SK-N-SH treated with all-trans-retinoic acid at 6 μM for 48 hours (cell line): Measurements from ENCODE around the gene C1RL.

Source experiments
- ATAC-seq: fragments of 200-7000 bp; cut with Tn5 transposase; 3 replicates; pipeline ENCODE4 v1.9.1; 2020; ENCODE audit warnings: mild to moderate bottlenecking, moderate library complexity
- ARNTL ChIP-seq: fragments of 450-650 bp; formaldehyde crosslinking; IDR thresholded peaks from 2 replicates; pipeline ENCODE4 v1.5.0; 2020; ENCODE audit warnings: low read depth, mild to moderate bottlenecking, moderate library complexity, borderline replicate concordance
- BACH2 ChIP-seq: fragments of 250-450 bp; sonication (Bioruptor Pico); IDR thresholded peaks from 2 replicates; pipeline ENCODE4 v1.9.0; 2021; ENCODE audit warnings: mild to moderate bottlenecking, borderline replicate concordance
- CREB5 ChIP-seq: fragments of 250-450 bp; sonication (Bioruptor Pico); IDR thresholded peaks from 2 replicates; pipeline ENCODE4 v1.5.1; 2020; ENCODE audit warnings: low read depth, mild to moderate bottlenecking, moderate library complexity
- CSDC2 ChIP-seq: fragments of 250-450 bp; sonication (Bioruptor Pico); IDR thresholded peaks from 2 replicates; pipeline ENCODE4 v1.5.0; 2020; ENCODE audit warnings: mild to moderate bottlenecking, moderate library complexity
- CSRNP3 ChIP-seq: fragments of 250-450 bp; sonication (Bioruptor Pico); IDR thresholded peaks from 2 replicates; pipeline ENCODE4 v1.5.1; 2021; ENCODE audit warnings: mild to moderate bottlenecking, moderate library complexity
- ESRRG ChIP-seq: fragments of 250-450 bp; sonication (Bioruptor Pico); IDR thresholded peaks from 2 replicates; pipeline ENCODE4 v1.6.1; 2021; ENCODE audit warnings: mild to moderate bottlenecking
- GLIS3 ChIP-seq: fragments of 250-450 bp; sonication (Bioruptor Pico); IDR thresholded peaks from 2 replicates; pipeline ENCODE4 v1.5.0; 2020; ENCODE audit warnings: mild to moderate bottlenecking, moderate library complexity
- ISL1 ChIP-seq: fragments of 250-450 bp; sonication (Bioruptor Pico); IDR thresholded peaks from 2 replicates; pipeline ENCODE4 v2.1.2; 2022; ENCODE audit warnings: mild to moderate bottlenecking, moderate library complexity
- OSR1 ChIP-seq: fragments of 250-450 bp; sonication (Bioruptor Pico); IDR thresholded peaks from 2 replicates; pipeline ENCODE4 v1.8.0; 2022; ENCODE audit warnings: moderate library complexity, mild to moderate bottlenecking, inconsistent platforms
- PPARA ChIP-seq: fragments of 250-450 bp; sonication (Bioruptor Pico); IDR thresholded peaks from 2 replicates; pipeline ENCODE4 v1.5.0; 2020; ENCODE audit warnings: mild to moderate bottlenecking, borderline replicate concordance
- RARB ChIP-seq: fragments of 250-450 bp; sonication (Bioruptor Pico); IDR thresholded peaks from 2 replicates; pipeline ENCODE4 v1.8.0; 2021; ENCODE audit warnings: mild to moderate bottlenecking, moderate library complexity
- SNAI2 ChIP-seq: fragments of 250-450 bp; sonication (Bioruptor Pico); IDR thresholded peaks from 2 replicates; pipeline ENCODE4 v1.5.0; 2020; ENCODE audit warnings: mild to moderate bottlenecking, moderate library complexity
- TOX ChIP-seq: fragments of 250-450 bp; sonication (Bioruptor Pico); IDR thresholded peaks from 2 replicates; pipeline ENCODE4 v1.8.0; 2021; ENCODE audit warnings: mild to moderate bottlenecking, moderate library complexity, borderline replicate concordance
- ZC3H10 ChIP-seq: fragments of 250-450 bp; sonication (Bioruptor Pico); IDR thresholded peaks from 2 replicates; pipeline ENCODE4 v1.5.1; 2021; ENCODE audit warnings: mild to moderate bottlenecking, moderate library complexity
- ZFP3 ChIP-seq: fragments of 250-450 bp; sonication (Bioruptor Pico); IDR thresholded peaks from 2 replicates; pipeline ENCODE4 v1.5.0; 2020; ENCODE audit warnings: mild to moderate bottlenecking, moderate library complexity
- ZFP30 ChIP-seq: fragments of 450-650 bp; formaldehyde crosslinking; IDR thresholded peaks from 2 replicates; pipeline ENCODE4 v1.5.0; 2022; ENCODE audit warnings: mild to moderate bottlenecking, moderate library complexity
- ZNF565 ChIP-seq: fragments of 450-650 bp; formaldehyde crosslinking; conservative IDR thresholded peaks from 2 replicates; pipeline ENCODE4 v1.5.0; 2020; ENCODE audit warnings: low read depth, mild to moderate bottlenecking, moderate library complexity
- ZNF70 ChIP-seq: fragments of 450-650 bp; formaldehyde crosslinking; IDR thresholded peaks from 2 replicates; pipeline ENCODE4 v1.5.0; 2020; ENCODE audit warnings: mild to moderate bottlenecking, moderate library complexity
- ZNF8 ChIP-seq: fragments of 450-650 bp; formaldehyde crosslinking; IDR thresholded peaks from 2 replicates; pipeline ENCODE4 v1.5.0; 2020; ENCODE audit warnings: mild to moderate bottlenecking, moderate library complexity
- TF ChIP-seq, protein P1 (sequence below): fragments of 250-450 bp; sonication (Bioruptor Pico); IDR thresholded peaks from 2 replicates; pipeline ENCODE4 v1.5.0; 2020; ENCODE audit warnings: mild to moderate bottlenecking, moderate library complexity
- TF ChIP-seq, protein P2 (sequence below): fragments of 250-450 bp; sonication (Bioruptor Pico); IDR thresholded peaks from 2 replicates; pipeline ENCODE4 v1.8.0; 2020; ENCODE audit warnings: mild to moderate bottlenecking, moderate library complexity, borderline replicate concordance

C1RL gene

GRCh38 chr12:7108796-7109571 is at the start of gene C1RL:
Gene C1RL, minus strand, starts transcription at chr12:7109214. Its CDS starts 34 bp downstream, at chr12:7109180.
- TF ChIP-seq BACH2, result no peak
- no peak for TF ChIP-seq ESRRG
- no peak for TF ChIP-seq CSRNP3 (CRISPR knock-in tag)
- no peak for TF ChIP-seq TOX (CRISPR knock-in tag)
- no peak for TF ChIP-seq CSDC2 (CRISPR knock-in tag)
- TF ChIP-seq ARNTL (CRISPR knock-in tag), result no peak
- TF ChIP-seq ZNF8 (CRISPR knock-in tag), result no peak
- no peak for TF ChIP-seq PPARA (CRISPR knock-in tag)
- no peak for TF ChIP-seq ZNF70
- TF ChIP-seq ZC3H10 (CRISPR knock-in tag), result no peak
- TF ChIP-seq OSR1 (CRISPR knock-in tag), result no peak
- peak; percentile 83 for ATAC-seq

DNA sequence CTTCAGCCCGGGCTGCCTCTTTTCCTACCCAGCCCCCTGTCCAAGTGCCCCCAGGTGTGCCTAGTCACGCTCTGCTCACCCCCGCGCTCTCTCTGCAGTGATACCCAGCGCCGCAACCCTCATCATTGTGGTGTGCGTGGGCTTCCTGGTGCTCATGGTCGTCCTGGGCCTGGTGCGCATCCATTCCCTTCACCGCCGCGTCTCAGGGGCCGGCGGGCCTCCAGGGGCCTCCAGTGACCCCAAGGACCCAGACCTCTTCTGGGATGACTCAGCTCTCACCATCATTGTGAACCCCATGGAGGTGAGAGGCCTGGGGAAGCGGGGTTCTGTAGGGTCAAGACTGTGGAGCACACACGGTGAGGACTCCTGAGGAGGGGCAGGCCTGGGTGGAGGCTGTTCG is 48.4 kb upstream of the C1RL start:
- ATAC-seq, result no peak
- no peak for TF ChIP-seq ARNTL (CRISPR knock-in tag)
- no peak for TF ChIP-seq CSRNP3 (CRISPR knock-in tag)
- no peak for TF ChIP-seq OSR1 (CRISPR knock-in tag)
- TF ChIP-seq, protein P1, sequence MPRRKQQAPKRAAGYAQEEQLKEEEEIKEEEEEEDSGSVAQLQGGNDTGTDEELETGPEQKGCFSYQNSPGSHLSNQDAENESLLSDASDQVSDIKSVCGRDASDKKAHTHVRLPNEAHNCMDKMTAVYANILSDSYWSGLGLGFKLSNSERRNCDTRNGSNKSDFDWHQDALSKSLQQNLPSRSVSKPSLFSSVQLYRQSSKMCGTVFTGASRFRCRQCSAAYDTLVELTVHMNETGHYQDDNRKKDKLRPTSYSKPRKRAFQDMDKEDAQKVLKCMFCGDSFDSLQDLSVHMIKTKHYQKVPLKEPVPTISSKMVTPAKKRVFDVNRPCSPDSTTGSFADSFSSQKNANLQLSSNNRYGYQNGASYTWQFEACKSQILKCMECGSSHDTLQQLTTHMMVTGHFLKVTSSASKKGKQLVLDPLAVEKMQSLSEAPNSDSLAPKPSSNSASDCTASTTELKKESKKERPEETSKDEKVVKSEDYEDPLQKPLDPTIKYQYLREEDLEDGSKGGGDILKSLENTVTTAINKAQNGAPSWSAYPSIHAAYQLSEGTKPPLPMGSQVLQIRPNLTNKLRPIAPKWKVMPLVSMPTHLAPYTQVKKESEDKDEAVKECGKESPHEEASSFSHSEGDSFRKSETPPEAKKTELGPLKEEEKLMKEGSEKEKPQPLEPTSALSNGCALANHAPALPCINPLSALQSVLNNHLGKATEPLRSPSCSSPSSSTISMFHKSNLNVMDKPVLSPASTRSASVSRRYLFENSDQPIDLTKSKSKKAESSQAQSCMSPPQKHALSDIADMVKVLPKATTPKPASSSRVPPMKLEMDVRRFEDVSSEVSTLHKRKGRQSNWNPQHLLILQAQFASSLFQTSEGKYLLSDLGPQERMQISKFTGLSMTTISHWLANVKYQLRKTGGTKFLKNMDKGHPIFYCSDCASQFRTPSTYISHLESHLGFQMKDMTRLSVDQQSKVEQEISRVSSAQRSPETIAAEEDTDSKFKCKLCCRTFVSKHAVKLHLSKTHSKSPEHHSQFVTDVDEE (CRISPR knock-in tag), result no peak
- TF ChIP-seq PPARA (CRISPR knock-in tag), result no peak
- TF ChIP-seq, protein P2, sequence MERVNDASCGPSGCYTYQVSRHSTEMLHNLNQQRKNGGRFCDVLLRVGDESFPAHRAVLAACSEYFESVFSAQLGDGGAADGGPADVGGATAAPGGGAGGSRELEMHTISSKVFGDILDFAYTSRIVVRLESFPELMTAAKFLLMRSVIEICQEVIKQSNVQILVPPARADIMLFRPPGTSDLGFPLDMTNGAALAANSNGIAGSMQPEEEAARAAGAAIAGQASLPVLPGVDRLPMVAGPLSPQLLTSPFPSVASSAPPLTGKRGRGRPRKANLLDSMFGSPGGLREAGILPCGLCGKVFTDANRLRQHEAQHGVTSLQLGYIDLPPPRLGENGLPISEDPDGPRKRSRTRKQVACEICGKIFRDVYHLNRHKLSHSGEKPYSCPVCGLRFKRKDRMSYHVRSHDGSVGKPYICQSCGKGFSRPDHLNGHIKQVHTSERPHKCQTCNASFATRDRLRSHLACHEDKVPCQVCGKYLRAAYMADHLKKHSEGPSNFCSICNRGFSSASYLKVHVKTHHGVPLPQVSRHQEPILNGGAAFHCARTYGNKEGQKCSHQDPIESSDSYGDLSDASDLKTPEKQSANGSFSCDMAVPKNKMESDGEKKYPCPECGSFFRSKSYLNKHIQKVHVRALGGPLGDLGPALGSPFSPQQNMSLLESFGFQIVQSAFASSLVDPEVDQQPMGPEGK (CRISPR knock-in tag), result no peak
- no peak for TF ChIP-seq ZFP3 (CRISPR knock-in tag)
- no peak for TF ChIP-seq ISL1 (CRISPR knock-in tag)
- TF ChIP-seq GLIS3 (CRISPR knock-in tag), result no peak
- TF ChIP-seq ZC3H10 (CRISPR knock-in tag), result no peak
- no peak for TF ChIP-seq ZNF565
- TF ChIP-seq SNAI2 (CRISPR knock-in tag), result no peak
- no peak for TF ChIP-seq RARB

DNA sequence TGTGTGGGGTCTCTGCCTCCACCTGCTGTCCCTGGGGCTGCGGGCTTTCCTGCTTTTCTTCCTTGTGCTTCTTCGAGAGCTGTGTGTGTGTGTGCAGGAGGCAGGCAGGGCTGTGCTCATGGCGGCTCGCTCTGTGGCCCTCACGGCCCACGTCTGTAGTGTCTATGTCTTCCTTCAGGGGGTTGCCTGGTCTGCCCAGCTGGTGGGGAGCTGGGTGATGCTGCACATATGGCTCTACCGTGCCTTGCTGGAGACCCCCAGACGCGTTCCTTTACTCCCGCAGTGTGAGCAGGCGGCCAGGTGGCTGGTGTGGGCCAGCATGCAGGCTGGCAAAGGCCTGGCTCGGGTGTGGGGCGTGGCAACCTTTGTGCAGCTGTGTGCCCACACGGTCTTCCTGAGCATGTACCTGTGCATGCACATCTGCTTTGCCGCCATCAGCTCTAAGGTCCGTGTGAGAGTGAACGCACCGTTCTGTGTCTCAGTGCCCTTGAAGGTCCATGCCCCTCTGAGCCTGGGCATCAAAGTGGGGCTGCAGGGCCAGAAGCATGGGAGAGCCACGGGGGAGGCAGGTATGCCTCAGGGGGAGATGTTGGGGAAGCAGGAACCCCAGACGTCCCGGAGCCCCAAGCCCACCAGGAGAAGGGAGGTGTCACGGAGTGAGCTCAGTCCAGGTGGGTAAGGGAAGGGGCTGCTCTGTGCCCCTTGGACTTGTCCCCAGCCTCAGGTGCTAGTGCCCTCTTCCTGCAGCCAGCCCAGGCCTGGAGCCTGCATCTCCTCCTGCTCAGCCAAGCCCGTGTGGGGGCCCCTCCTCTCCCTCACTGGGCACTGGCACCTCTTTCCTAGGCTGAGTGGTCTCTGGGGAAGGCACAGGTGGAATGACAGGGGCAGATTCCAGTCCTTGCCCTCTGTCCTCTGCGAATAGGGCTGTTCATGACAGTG is 47.5 kb upstream of the C1RL start:
- ATAC-seq, result no peak
- no peak for TF ChIP-seq ISL1 (CRISPR knock-in tag)
- no peak for TF ChIP-seq ZFP30 (CRISPR knock-in tag)
- TF ChIP-seq CREB5, result no peak
- TF ChIP-seq ZFP3 (CRISPR knock-in tag), result no peak
- TF ChIP-seq, protein P2 (CRISPR knock-in tag), result no peak
- TF ChIP-seq CSRNP3 (CRISPR knock-in tag), result no peak
